Right renal pelvis (tissue), 4 donors: ENCODE results near the gene ARHGAP32. TPM values are rescaled to one million over a fixed set of nuclear protein-coding genes. Genes with fewer than 3 reads are reported as not detected.

Experiments
- DNase-seq, 4 donors: peaks; one replicate each; pipeline ENCODE4 v3.0.0-alpha.2; 2013; ENCODE audit warnings: low read depth in 4 of 4, low spot score in 3 of 4, missing footprints in 1 of 4
- polyA plus RNA-seq, 4 donors: library from polyadenylated mRNA; unstranded; fragments of 120-200 nt; gene quantifications; one replicate each; pipeline ENCODE4 v1.2.1, GENCODE V29; 2013; ENCODE audit not compliant: insufficient read length in 4 of 4

The ARHGAP32 gene
- polyA plus RNA-seq, 4 donors: 14.7 to 20.2 (median 17.8) TPM

GRCh38 chr11:128963744-128964325 lies 228.3 kb downstream of the ARHGAP32 start:
- DNase-seq: no peak

- no peak for DNase-seq
These were observed 229.2 kb downstream of the ARHGAP32 start for GRCh38 chr11:128962896-128963295.

GRCh38 chr11:128961645-128962044 lies 230.5 kb downstream of the ARHGAP32 start:
- no peak for DNase-seq

GRCh38 chr11:128957202-128957482 lies 235.0 kb downstream of the ARHGAP32 start:
- no peak for DNase-seq

- DNase-seq: peak; percentile 63 to 70 (median 64)
These were observed 235.5 kb downstream of the ARHGAP32 start for GRCh38 chr11:128956401-128957201.

- no peak for DNase-seq
These were observed 236.5 kb downstream of the ARHGAP32 start for GRCh38 chr11:128955636-128956035.

GRCh38 chr11:128953151-128953550 lies 239.0 kb downstream of the ARHGAP32 start:
- no peak for DNase-seq

GRCh38 chr11:128949791-128950454 lies 242.2 kb downstream of the ARHGAP32 start:
- DNase-seq: no peak

GRCh38 chr11:128948583-128948982 lies 243.5 kb downstream of the ARHGAP32 start:
- DNase-seq: no peak

GRCh38 chr11:128947773-128948172 lies 244.4 kb downstream of the ARHGAP32 start:
- no peak for DNase-seq

GRCh38 chr11:128946648-128947047 lies 245.5 kb downstream of the ARHGAP32 start:
- no peak for DNase-seq

- DNase-seq: no peak
These were observed 248.6 kb downstream of the ARHGAP32 start for GRCh38 chr11:128943428-128943976.

GRCh38 chr11:128942817-128943427 lies 249.2 kb downstream of the ARHGAP32 start, which contains the start of gene TP53AIP1:
Gene TP53AIP1, minus strand, starts transcription at chr11:128942871. Its CDS starts 5,053 bp downstream, at chr11:128937818.
- DNase-seq: no peak

- no peak for DNase-seq
These were observed 249.9 kb downstream of the ARHGAP32 start for GRCh38 chr11:128942272-128942612.

GRCh38 chr11:128941573-128942271 lies 250.4 kb downstream of the ARHGAP32 start:
- DNase-seq: no peak

- no peak for DNase-seq
These were observed 251.0 kb downstream of the ARHGAP32 start for GRCh38 chr11:128941110-128941509.

- DNase-seq: no peak
These were observed 251.5 kb downstream of the ARHGAP32 start for GRCh38 chr11:128940603-128941002.

GRCh38 chr11:128940156-128940555 lies 252.0 kb downstream of the ARHGAP32 start:
- no peak for DNase-seq

GRCh38 chr11:128939591-128939990 lies 252.5 kb downstream of the ARHGAP32 start:
- no peak for DNase-seq

- no peak for DNase-seq
These were observed 253.8 kb downstream of the ARHGAP32 start for GRCh38 chr11:128938156-128938885.
